Measurements from ENCODE around the gene DMAC2L. TPM values are rescaled to one million over a fixed set of nuclear protein-coding genes. Genes with fewer than 3 reads are reported as not detected.

The DMAC2L gene
- total RNA-seq, 1 donor from 2014 or later, result 19.6 TPM

- TF ChIP-seq CTCF (IDR thresholded peaks at IDR 0.05), result no peak
- no peaks in the 10 kb centered on the region for H3K27me3 ChIP-seq (ENCODE audit: low read depth)
- no peaks in the 10 kb centered on the region for H3K9me3 ChIP-seq
- no peak overlapping the region for H3K27ac ChIP-seq
- intact Hi-C loops (cut with DNase I), result no loop called here
- DNase-seq (no peak), ATAC-seq (no peak)
- H3K4me3 ChIP-seq, result no peak overlapping the region
- no peaks in the 10 kb centered on the region for H3K4me1 ChIP-seq
- H3K36me3 ChIP-seq, result no peaks in the 10 kb centered on the region
Measured at GRCh38 chr14:50371546-50371945, 59.4 kb downstream of the DMAC2L start.

GRCh38 chr14:50373959-50374358 lies 61.8 kb downstream of the DMAC2L start:
- H3K4me3 ChIP-seq, result no peak overlapping the region
- DNase-seq (no peak), ATAC-seq (no peak)
- intact Hi-C loops (cut with DNase I), result no loop called here
- TF ChIP-seq CTCF (IDR thresholded peaks at IDR 0.05), result no peak
- no peaks in the 10 kb centered on the region for H3K36me3 ChIP-seq
- no peaks in the 10 kb centered on the region for H3K9me3 ChIP-seq
- H3K27ac ChIP-seq, result no peak overlapping the region
- no peaks in the 10 kb centered on the region for H3K27me3 ChIP-seq (ENCODE audit: low read depth)
- H3K4me1 ChIP-seq, result peaks cover 5% of the 10 kb centered on the region

DNA sequence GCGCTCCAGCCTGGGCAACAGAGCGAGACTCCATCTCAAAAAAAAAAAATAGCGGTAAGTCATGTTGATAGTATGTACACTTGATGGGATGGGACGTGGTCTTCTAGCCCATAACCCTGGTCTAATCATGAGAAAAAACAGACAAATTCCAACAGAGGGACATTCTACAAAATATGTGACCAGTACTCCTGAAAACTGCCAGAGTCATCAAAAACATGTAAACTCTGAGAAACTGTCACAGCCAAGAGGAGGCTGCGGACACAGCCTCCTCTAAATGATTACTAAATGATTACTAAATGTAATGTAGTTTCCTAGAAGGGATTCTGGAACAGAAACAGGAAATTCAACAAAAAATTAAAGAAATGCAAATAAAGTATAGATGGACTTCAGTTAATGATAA lies 63.6 kb downstream of the DMAC2L start:
- Histone ChIP-seq H3K9me3 (no peaks in the 10 kb centered on the region), H3K27ac (no peak overlapping the region), H3K27me3 (ENCODE audit: low read depth) (no peaks in the 10 kb centered on the region), H3K4me3 (no peak overlapping the region), H3K36me3 (no peaks in the 10 kb centered on the region), H3K4me1 (peaks cover 5% of the 10 kb centered on the region)
- ATAC-seq (no peak), DNase-seq (no peak)
- TF ChIP-seq CTCF (IDR thresholded peaks at IDR 0.05), result no peak
- intact Hi-C loops (cut with DNase I), result no loop called here

Small RNA genes lying within 50 kb of the gene (microRNA-seq; reads per million reads assigned to microRNA genes)
- gene MIR4504 (ENCODE audit: borderline number of aligned reads), result not detected

Other genes with a start within 250 kb of the DMAC2L start
- gene VCPKMT, start 195.8 kb upstream of the DMAC2L start, total RNA-seq, result 8.0 TPM
- gene SOS2, start 80.7 kb upstream of the DMAC2L start, total RNA-seq, result 38.8 TPM
- gene L2HGDH, start 95 bp upstream of the DMAC2L start, total RNA-seq, result 4.2 TPM
- 25.3 TPM for gene CDKL1, start 84.6 kb downstream of the DMAC2L start, total RNA-seq
- gene MAP4K5, start 220.2 kb downstream of the DMAC2L start, total RNA-seq, result 52.8 TPM
- 8.4 TPM for gene ATL1, start 247.8 kb downstream of the DMAC2L start, total RNA-seq